HCT116 (cell line): ENCODE results near the gene MIA2. TPM values are rescaled to one million over a fixed set of nuclear protein-coding genes. Genes with fewer than 3 reads are reported as not detected.
"Not testable (repeated sequence)": the region's sequence is repeated elsewhere in the genome, so short reads cannot be mapped to it uniquely, and the experiment has no call there.

Experiments used
- ATAC-seq: fragments of 200-7000 bp; cut with Tn5 transposase; 2 replicates; pipeline ENCODE4 v1.9.1; 2020; ENCODE audit warnings: mild to moderate bottlenecking, moderate library complexity
- BruUV-seq: library from RNA; stranded (reverse); fragments of 400-500 nt; replicated peaks from 2 replicates; lab custom pipeline; 2021; lab: Mats Ljungman, UMichigan
- CTCF ChIA-PET: fragments of 300-600 bp; sonication (Branson Sonifier 250); formaldehyde crosslinking; loops from one replicate; lab custom pipeline; 2021; ENCODE audit warnings: antibody characterized with exemption; lab: Charles Lee
- POLR2A ChIA-PET: fragments of 300-600, 350-600 bp; sonication (Branson Sonifier 250); formaldehyde crosslinking; loops from one replicate; lab custom pipeline; 2021; ENCODE audit warnings: antibody characterized with exemption; lab: Charles Lee
- RAD21 ChIA-PET, 2 experiments: fragments of 300-600 bp; sonication (Branson Sonifier 250); formaldehyde crosslinking; loops; one replicate each; lab custom pipeline; 2023; ENCODE audit warnings: low total read pairs in 2 of 2; ENCODE audit not compliant: uncharacterized antibody in 2 of 2, unreplicated experiment in 2 of 2, low non-redundant PET in 1 of 2; lab: Charles Lee
- DNase-seq: peaks from one replicate; pipeline ENCODE4 v3.0.0-alpha.2; 2010; ENCODE audit warnings: low read depth, low spot score
- H2AFZ ChIP-seq: fragments of 200-600 bp; shearing (Covaris generic), sonication (generic); 2 replicates; pipeline ENCODE4 v1.6.1; 2017; ENCODE audit warnings: low read depth, mixed run types, mixed read lengths, antibody characterized with exemption, low read length; ENCODE audit not compliant: poor library complexity, severe bottlenecking
- H3K27ac ChIP-seq: 2 replicates; pipeline ENCODE4 v1.5.1; 2012; ENCODE audit warnings: low read depth, low read length
- H3K27me3 ChIP-seq: fragments of 200-600 bp; sonication (generic); 2 replicates; pipeline ENCODE4 v1.6.1; 2016; ENCODE audit warnings: mixed run types, low read length, mixed read lengths; ENCODE audit not compliant: insufficient read depth
- H3K36me3 ChIP-seq, 2 experiments: fragments of 200-500 bp in 1 of 2; fragments of 200-600 bp in 1 of 2; sonication (Bioruptor generic) in 1 of 2; sonication (generic) in 1 of 2; 2 replicates each; pipeline versions ENCODE4 v1.5.1 to v1.6.1; 2014 to 2016; ENCODE audit warnings: low read length in 2 of 2, inconsistent platforms in 1 of 2, mixed read lengths in 1 of 2, mixed run types in 1 of 2; ENCODE audit not compliant: insufficient read depth in 2 of 2, control insufficient read depth in 1 of 2
- H3K4me1 ChIP-seq, 2 experiments: fragments of 200-600 bp in 1 of 2; sonication (generic) in 1 of 2; 2 replicates each; pipeline versions ENCODE4 v1.5.1 to v1.6.1; 2012 to 2017; ENCODE audit warnings: low read length in 2 of 2, inconsistent platforms in 1 of 2, mild to moderate bottlenecking in 1 of 2, mixed read lengths in 1 of 2, mixed run types in 1 of 2, moderate library complexity in 1 of 2; ENCODE audit not compliant: insufficient read depth in 2 of 2, control insufficient read depth in 1 of 2
- H3K4me2 ChIP-seq: fragments of 200-600 bp; sonication (generic); 2 replicates; pipeline ENCODE4 v1.6.1; 2017; ENCODE audit warnings: mixed run types, low read length, mixed read lengths
- H3K4me3 ChIP-seq, 2 experiments: fragments of 200-600 bp in 1 of 2; sonication (generic) in 1 of 2; replicated peaks in 1 of 2; 2 replicates each; pipeline ENCODE4 v1.5.1; 2011 to 2016; ENCODE audit warnings: low read length in 2 of 2, control low read depth in 1 of 2, low read depth in 1 of 2, mild to moderate bottlenecking in 1 of 2, mixed read lengths in 1 of 2, mixed run types in 1 of 2
- H3K79me2 ChIP-seq: fragments of 200-600 bp; sonication (generic); 2 replicates; pipeline ENCODE4 v1.6.1; 2017; ENCODE audit warnings: mild to moderate bottlenecking, mixed run types, low read length, moderate library complexity, mixed read lengths; ENCODE audit not compliant: insufficient read depth
- H3K9ac ChIP-seq: fragments of 200-600 bp; sonication (generic); 2 replicates; pipeline ENCODE4 v1.6.1; 2016; ENCODE audit warnings: low read length, mixed read lengths
- H3K9me2 ChIP-seq: fragments of 200-600 bp; sonication (generic), shearing (Covaris generic); 2 replicates; pipeline ENCODE4 v1.6.1; 2017; ENCODE audit warnings: mixed run types, mild to moderate bottlenecking, moderate library complexity; ENCODE audit not compliant: insufficient read depth
- H3K9me3 ChIP-seq, 2 experiments: fragments of 200-500 bp in 1 of 2; fragments of 200-600 bp in 1 of 2; sonication (Bioruptor generic) in 1 of 2; sonication (generic) in 1 of 2; 2 replicates each; pipeline ENCODE4 v1.6.1; 2014 to 2017; ENCODE audit warnings: low read length in 2 of 2, mixed read lengths in 2 of 2, inconsistent platforms in 1 of 2, low read depth in 1 of 2, mild to moderate bottlenecking in 1 of 2, mixed run types in 1 of 2, moderate library complexity in 1 of 2; ENCODE audit not compliant: control insufficient read depth in 1 of 2, insufficient read depth in 1 of 2
- H4K20me1 ChIP-seq: fragments of 200-600 bp; sonication (generic), shearing (Covaris generic); 2 replicates; pipeline ENCODE4 v1.6.1; 2017; ENCODE audit warnings: mixed run types, mild to moderate bottlenecking, moderate library complexity; ENCODE audit not compliant: insufficient read depth
- CBX3 ChIP-seq: IDR thresholded peaks from 2 replicates; pipeline ENCODE4 v1.6.1; 2012; ENCODE audit warnings: low read depth
- EGR1 ChIP-seq: IDR thresholded peaks from 2 replicates; pipeline ENCODE4 v1.6.1; 2012; ENCODE audit warnings: low read depth
- ELF1 ChIP-seq: IDR thresholded peaks from 2 replicates; pipeline ENCODE4 v1.6.1; 2012; ENCODE audit warnings: low read depth, borderline replicate concordance
- EZH2 ChIP-seq: fragments of 200-600 bp; sonication (generic); IDR thresholded peaks from 2 replicates; pipeline ENCODE4 v1.6.1; 2017; ENCODE audit warnings: antibody characterized with exemption, mixed run types
- ZNF274 ChIP-seq: fragments of 200-500 bp; sonication (Bioruptor generic); IDR thresholded peaks from 2 replicates; pipeline ENCODE4 v1.6.1; 2014; ENCODE audit warnings: mild to moderate bottlenecking, low read depth, low read length, inconsistent platforms
- intact Hi-C: fragments of 100-400 bp; cut with micrococcal nuclease; formaldehyde crosslinking; loops from 2 replicates; pipeline ENCODE4 v1.10.0; 2022
- total RNA-seq: library from RNA; stranded (reverse); gene quantifications from one replicate; pipeline ENCODE4 v1.2.1, GENCODE V29; 2021; ENCODE audit not compliant: unreplicated experiment
- TF ChIP-seq, protein P1 (sequence below): IDR thresholded peaks from 2 replicates; pipeline ENCODE4 v1.6.1; 2012
- TF ChIP-seq, protein P2 (sequence below), 3 experiments: fragments of 200-600 bp in 1 of 3; sonication (generic) in 1 of 3; IDR thresholded peaks in 2 of 3; conservative IDR thresholded peaks in 1 of 3; 2 replicates each; pipeline ENCODE4 v1.5.1; 2012 to 2017; ENCODE audit warnings: low read depth in 2 of 3, low read length in 2 of 3, antibody characterized with exemption in 1 of 3, borderline replicate concordance in 1 of 3, control low read depth in 1 of 3, mild to moderate bottlenecking in 1 of 3, mixed read lengths in 1 of 3, mixed run types in 1 of 3, moderate library complexity in 1 of 3; ENCODE audit not compliant: insufficient read depth in 1 of 3

Gene MIA2
- total RNA-seq, 1 experiment from 2014 or later, result 31.1 TPM

DNA sequence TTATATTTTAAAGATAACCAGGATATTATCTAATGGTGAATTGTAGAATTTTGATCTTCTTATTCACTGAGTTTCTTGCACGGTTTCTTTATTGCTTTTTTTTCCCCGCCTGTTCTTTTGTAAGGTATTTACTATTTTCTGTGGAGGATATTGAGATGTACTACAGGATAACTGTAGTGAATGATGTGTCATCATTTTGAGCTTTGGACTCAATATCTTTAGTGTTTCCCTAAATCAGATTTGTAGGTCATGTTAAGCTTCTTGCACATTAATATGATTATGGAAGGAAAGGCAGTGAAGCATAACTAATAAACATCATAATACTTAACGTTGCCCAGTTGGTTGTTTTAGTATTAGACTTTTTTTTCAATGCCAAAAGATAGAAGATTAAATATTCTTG is 117.2 kb downstream of the MIA2 start:
- ATAC-seq (no peak), DNase-seq (no peak)
- ChIA-PET CTCF (no interaction called here), POLR2A (no interaction called here), RAD21 (no interaction called here)
- no peaks in the 10 kb centered on the region for H3K4me1 ChIP-seq
- H3K79me2 ChIP-seq, result no peaks in the 10 kb centered on the region
- H4K20me1 ChIP-seq, result no peaks in the 10 kb centered on the region
- H3K4me3 ChIP-seq, result no peak overlapping the region
- H3K4me2 ChIP-seq, result no peak overlapping the region
- no peaks in the 10 kb centered on the region; a peak in 2 of 4 replicates for H3K36me3 ChIP-seq
- BruUV-seq, result no TSS peak
- no peak overlapping the region for H3K9ac ChIP-seq
- no peak for TF ChIP-seq EGR1
- TF ChIP-seq, protein P1, sequence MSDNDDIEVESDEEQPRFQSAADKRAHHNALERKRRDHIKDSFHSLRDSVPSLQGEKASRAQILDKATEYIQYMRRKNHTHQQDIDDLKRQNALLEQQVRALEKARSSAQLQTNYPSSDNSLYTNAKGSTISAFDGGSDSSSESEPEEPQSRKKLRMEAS, result no peak
- H2AFZ ChIP-seq, result no peak overlapping the region
- H3K9me2 ChIP-seq, result no peaks in the 10 kb centered on the region
- intact Hi-C loops, result no loop called here
- H3K27ac ChIP-seq, result no peak overlapping the region
- no peaks in the 10 kb centered on the region for H3K27me3 ChIP-seq
- no peaks in the 10 kb centered on the region; a peak in 1 of 4 replicates for H3K9me3 ChIP-seq

DNA sequence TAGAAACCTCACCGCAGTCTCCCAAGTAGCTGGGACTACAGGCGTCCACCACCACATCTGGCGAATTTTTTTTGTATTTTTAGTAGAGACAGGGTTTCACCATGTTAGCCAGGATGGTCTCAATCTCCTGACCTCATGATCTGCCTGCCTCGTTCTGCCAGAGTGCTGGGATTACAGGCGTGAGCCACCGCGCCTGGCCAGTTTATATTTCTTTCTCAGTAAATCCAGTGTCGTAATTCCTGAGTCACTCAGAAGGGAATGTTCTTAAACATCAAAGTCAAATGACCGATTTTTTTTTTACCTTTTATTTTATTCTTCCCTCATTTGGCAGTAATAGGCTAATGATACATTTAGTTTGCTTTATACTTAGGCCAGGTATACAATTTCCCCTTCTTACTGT is 118.0 kb downstream of the MIA2 start:
- RAD21 ChIA-PET, result no interaction called here
- TF ChIP-seq, protein P2, sequence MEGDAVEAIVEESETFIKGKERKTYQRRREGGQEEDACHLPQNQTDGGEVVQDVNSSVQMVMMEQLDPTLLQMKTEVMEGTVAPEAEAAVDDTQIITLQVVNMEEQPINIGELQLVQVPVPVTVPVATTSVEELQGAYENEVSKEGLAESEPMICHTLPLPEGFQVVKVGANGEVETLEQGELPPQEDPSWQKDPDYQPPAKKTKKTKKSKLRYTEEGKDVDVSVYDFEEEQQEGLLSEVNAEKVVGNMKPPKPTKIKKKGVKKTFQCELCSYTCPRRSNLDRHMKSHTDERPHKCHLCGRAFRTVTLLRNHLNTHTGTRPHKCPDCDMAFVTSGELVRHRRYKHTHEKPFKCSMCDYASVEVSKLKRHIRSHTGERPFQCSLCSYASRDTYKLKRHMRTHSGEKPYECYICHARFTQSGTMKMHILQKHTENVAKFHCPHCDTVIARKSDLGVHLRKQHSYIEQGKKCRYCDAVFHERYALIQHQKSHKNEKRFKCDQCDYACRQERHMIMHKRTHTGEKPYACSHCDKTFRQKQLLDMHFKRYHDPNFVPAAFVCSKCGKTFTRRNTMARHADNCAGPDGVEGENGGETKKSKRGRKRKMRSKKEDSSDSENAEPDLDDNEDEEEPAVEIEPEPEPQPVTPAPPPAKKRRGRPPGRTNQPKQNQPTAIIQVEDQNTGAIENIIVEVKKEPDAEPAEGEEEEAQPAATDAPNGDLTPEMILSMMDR (IDR thresholded peaks at IDR 0.05 in 2 of 3, conservative IDR thresholded peaks at IDR 0.05 in 1 of 3; ENCODE audit: borderline replicate concordance in 1 of 3, insufficient read depth in 1 of 3, low read depth in 2 of 3, low read length in 2 of 3), result no peak
- TF ChIP-seq ZNF274 (no peak), ELF1 (no peak), CBX3 (no peak), EZH2 (no peak)
- TF ChIP-seq, all 23 proteins: peak for 0
- Histone ChIP-seq H3K36me3 (no peaks in the 10 kb centered on the region), H3K27me3 (no peaks in the 10 kb centered on the region), H3K4me1 (no peaks in the 10 kb centered on the region), H3K79me2 (no peaks in the 10 kb centered on the region), H3K27ac (no peak overlapping the region), H2AFZ (no peak overlapping the region), H3K9me2 (no peaks in the 10 kb centered on the region), H3K4me2 (no peak overlapping the region), H3K9ac (no peak overlapping the region), H3K4me3 (no peak overlapping the region), H3K9me3 (no peaks in the 10 kb centered on the region; a peak in 1 of 4 replicates), H4K20me1 (no peaks in the 10 kb centered on the region)
- CTCF ChIA-PET, result no interaction called here
- POLR2A ChIA-PET, result no interaction called here
- no peak for ATAC-seq
- BruUV-seq, result no TSS peak
- no peak for DNase-seq
- intact Hi-C loops, result no loop called here

DNA sequence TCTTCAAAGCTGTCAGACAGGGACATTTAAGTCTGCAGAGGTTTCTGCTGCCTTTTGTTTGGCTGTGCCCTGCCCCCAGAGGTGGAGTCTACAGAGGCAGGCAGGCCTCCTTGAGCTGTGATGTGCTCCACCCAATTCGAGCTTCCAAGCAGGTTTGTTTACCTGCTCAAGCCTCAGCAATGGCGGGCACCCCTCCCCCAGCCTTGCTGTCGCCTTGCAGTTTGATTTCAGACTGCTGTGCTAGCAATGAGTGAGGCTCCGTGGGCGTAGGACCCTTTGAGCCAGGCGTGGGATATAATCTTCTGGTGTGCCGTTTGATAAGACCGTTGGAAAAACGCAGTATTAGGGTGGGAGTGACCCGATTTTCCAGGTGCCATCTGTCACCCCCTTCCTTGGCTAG is 125.4 kb downstream of the MIA2 start:
- ATAC-seq, H3K9me3 ChIP-seq, H3K4me3 ChIP-seq, H3K9me2 ChIP-seq, H4K20me1 ChIP-seq, intact Hi-C loops, H3K27ac ChIP-seq, BruUV-seq, H3K36me3 ChIP-seq, H3K9ac ChIP-seq, CTCF ChIA-PET, H3K79me2 ChIP-seq, H3K4me2 ChIP-seq, DNase-seq, H3K27me3 ChIP-seq, H3K4me1 ChIP-seq, POLR2A ChIA-PET, RAD21 ChIA-PET, H2AFZ ChIP-seq: not testable (repeated sequence)
